Transverse colon (tissue), 4 donors: ENCODE measurements around the gene CDCA5.

Source experiments
- CTCF ChIP-seq, 5 experiments: fragments of 200-600 bp in 3 of 5; fragments of 450-650 bp in 2 of 5; sonication (generic) in 3 of 5; IDR thresholded peaks; 1 replicate in 2 of 5; 2 replicates in 3 of 5; pipeline ENCODE4 v1.5.1; 2016 to 2017; ENCODE audit warnings: antibody characterized with exemption in 5 of 5, inconsistent platforms in 3 of 5, mild to moderate bottlenecking in 2 of 5, moderate library complexity in 1 of 5
- POLR2A ChIP-seq: fragments of 450-650 bp; IDR thresholded peaks from one replicate; pipeline ENCODE4 v1.6.1; 2016; ENCODE audit warnings: antibody characterized with exemption, mild to moderate bottlenecking, moderate library complexity
- POLR2AphosphoS5 ChIP-seq, 3 donors: sonication (generic); formaldehyde crosslinking; IDR thresholded peaks; one replicate each; pipeline ENCODE4 v1.6.1; 2016; ENCODE audit warnings: antibody characterized with exemption in 3 of 3

- TF ChIP-seq CTCF (IDR thresholded peaks at IDR 0.05) (no peak), POLR2AphosphoS5 (IDR thresholded peaks at IDR 0.05) (peak; percentile 98 to 99 (median 98)), POLR2A (peak; percentile 97)
Measured at GRCh38 chr11:65121865-65122696, 38.2 kb upstream of the CDCA5 start, which contains the start of the genes FAU and MRPL49.
